ENCODE results near the gene LILRB3.

The LILRB3 gene

DNA sequence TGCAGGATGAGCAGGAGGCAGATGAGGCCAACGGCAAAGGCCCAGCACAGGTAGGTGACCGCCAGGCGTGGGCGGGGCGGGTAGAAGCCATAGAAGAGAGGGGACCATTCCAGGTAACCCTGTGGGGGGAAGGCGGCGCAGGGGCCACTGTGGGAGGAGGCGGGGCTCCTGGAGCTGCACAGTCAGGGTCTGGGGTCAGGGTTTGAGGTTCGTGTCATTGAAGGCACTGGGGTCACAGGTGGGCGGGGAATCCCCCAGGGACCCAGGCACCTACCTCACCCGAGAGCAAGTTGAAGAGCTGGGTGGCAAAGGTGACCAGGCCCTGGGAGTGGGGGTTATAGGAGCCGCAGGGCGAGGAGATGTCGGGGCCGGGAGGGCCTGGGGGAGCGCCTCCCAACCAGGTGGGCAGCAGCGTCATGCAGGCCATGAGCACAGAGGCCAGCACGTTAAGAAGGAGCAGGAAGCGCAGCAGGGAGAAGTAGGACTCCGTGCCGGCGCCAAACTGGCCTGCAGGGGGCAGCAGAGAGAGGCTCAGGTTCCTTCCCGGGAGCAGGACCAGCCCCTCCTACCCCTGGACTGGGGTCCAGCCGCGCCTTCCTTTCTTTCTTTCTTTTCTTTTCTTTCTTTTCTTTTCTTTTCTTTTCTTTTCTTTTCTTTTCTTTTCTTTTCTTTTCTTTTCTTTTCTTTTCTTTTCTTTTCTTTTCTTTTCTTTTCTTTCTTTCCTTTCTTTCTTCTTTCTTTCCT lies 54.5 kb downstream of the LILRB3 start:
- DNase-seq (ENCODE audit: low read depth in 2 of 2), result peak; percentile 65 to 75
